PC-3 (cell line): ENCODE data around the gene CGA. TPM values are rescaled to one million over a fixed set of nuclear protein-coding genes. Genes with fewer than 3 reads are reported as not detected.

ENCODE experiments used
- ATAC-seq: fragments of 200-7000 bp; cut with Tn5 transposase; 2 replicates; pipeline ENCODE4 v1.9.1; 2020; ENCODE audit warnings: mild to moderate bottlenecking, moderate library complexity
- BruUV-seq: library from RNA; stranded (reverse); fragments of 400-500 nt; replicated peaks from 2 replicates; lab custom pipeline; 2021; lab: Mats Ljungman, UMichigan
- CTCF ChIA-PET: fragments of 300-600 bp; sonication (Branson Sonifier 250); formaldehyde crosslinking; loops from one replicate; lab custom pipeline; 2022; ENCODE audit warnings: antibody characterized with exemption; lab: Charles Lee
- POLR2A ChIA-PET: fragments of 300-600 bp; sonication (Branson Sonifier 250); formaldehyde crosslinking; loops from one replicate; lab custom pipeline; 2022; ENCODE audit warnings: antibody characterized with exemption; ENCODE audit not compliant: unreplicated experiment; lab: Charles Lee
- DNase-seq: peaks from one replicate; pipeline ENCODE4 v3.0.0-alpha.2; 2015
- H2AFZ ChIP-seq: fragments of 300-600 bp; sonication (generic); 2 replicates; pipeline ENCODE4 v1.6.0; 2016; ENCODE audit warnings: antibody characterized with exemption, low read length
- H3F3A ChIP-seq: fragments of 300-600 bp; sonication (generic); one replicate; pipeline ENCODE4 v1.6.0; 2017; ENCODE audit warnings: antibody characterized with exemption, low read length, control low read depth, mild to moderate bottlenecking; ENCODE audit not compliant: unreplicated experiment
- H3K27ac ChIP-seq: fragments of 300-600 bp; sonication (generic); 2 replicates; pipeline ENCODE4 v1.5.1; 2016; ENCODE audit warnings: mild to moderate bottlenecking, low read length
- H3K27me3 ChIP-seq: fragments of 300-600 bp; sonication (generic); 2 replicates; pipeline ENCODE4 v1.6.1; 2016; ENCODE audit warnings: low read length, mixed read lengths
- H3K36me3 ChIP-seq: fragments of 300-600 bp; sonication (generic); 2 replicates; pipeline ENCODE4 v1.6.1; 2016; ENCODE audit warnings: low read depth, mixed run types, low read length, mixed read lengths
- H3K4me1 ChIP-seq: fragments of 300-600 bp; sonication (generic); 2 replicates; pipeline ENCODE4 v1.5.1; 2016; ENCODE audit warnings: low read length; ENCODE audit not compliant: insufficient read depth
- H3K4me2 ChIP-seq: fragments of 300-600 bp; sonication (generic); 2 replicates; pipeline ENCODE4 v1.6.0; 2016; ENCODE audit warnings: low read length
- H3K4me3 ChIP-seq: fragments of 300-600 bp; sonication (generic); 2 replicates; pipeline ENCODE4 v1.5.1; 2016; ENCODE audit warnings: mild to moderate bottlenecking, low read length, mixed read lengths
- H3K79me2 ChIP-seq: fragments of 300-600 bp; sonication (generic); 2 replicates; pipeline ENCODE4 v1.6.1; 2017; ENCODE audit warnings: low read length, mixed read lengths
- H3K9ac ChIP-seq: fragments of 300-600 bp; sonication (generic); 2 replicates; pipeline ENCODE4 v1.6.0; 2016; ENCODE audit warnings: mild to moderate bottlenecking, low read length
- H3K9me2 ChIP-seq: fragments of 300-600 bp; sonication (generic); replicated peaks from 2 replicates; pipeline ENCODE4 v1.6.1; 2016; ENCODE audit warnings: mixed run types, low read length, mixed read lengths
- H3K9me3 ChIP-seq: fragments of 300-600 bp; sonication (generic); 2 replicates; pipeline ENCODE4 v1.6.1; 2016; ENCODE audit warnings: low read length, mixed read lengths
- H4K20me1 ChIP-seq: fragments of 300-600 bp; sonication (generic); 2 replicates; pipeline ENCODE4 v1.6.1; 2016; ENCODE audit warnings: low read length, mixed read lengths
- CTCF ChIP-seq: fragments of 300-600 bp; sonication (generic); conservative IDR thresholded peaks from 2 replicates; pipeline ENCODE4 v1.5.1; 2017; ENCODE audit warnings: antibody characterized with exemption, low read depth, mild to moderate bottlenecking, low read length
- EZH2 ChIP-seq: fragments of 300-600 bp; sonication (generic); IDR thresholded peaks from one replicate; pipeline ENCODE4 v1.6.1; 2017; ENCODE audit warnings: antibody characterized with exemption, mild to moderate bottlenecking, low read length; ENCODE audit not compliant: unreplicated experiment
- EZH2phosphoT487 ChIP-seq: fragments of 300-600 bp; sonication (generic); IDR thresholded peaks from 2 replicates; pipeline ENCODE4 v1.6.1; 2018; ENCODE audit warnings: mild to moderate bottlenecking, antibody characterized with exemption, low read length, borderline replicate concordance
- intact Hi-C: fragments of 100-400 bp; cut with micrococcal nuclease; formaldehyde crosslinking; loops from 2 replicates; pipeline ENCODE4 v1.9.0; 2023
- total RNA-seq: library from RNA; depleted of rRNA; stranded (reverse); fragments of >200 nt; gene quantifications from 2 replicates; pipeline ENCODE4 v1.2.3, GENCODE V29; 2014

Gene CGA
- total RNA-seq, 1 experiment from 2014 or later = not detected

GRCh38 chr6:87066449-87067333 is 28.2 kb downstream of the CGA start:
- no peaks in the 10 kb centered on the region for H4K20me1 ChIP-seq
- no peaks in the 10 kb centered on the region for H3K9me3 ChIP-seq
- TF ChIP-seq EZH2 = no peak
- peak; percentile 78 for TF ChIP-seq CTCF
- TF ChIP-seq EZH2phosphoT487 = no peak
- ChIA-PET POLR2A (interaction anchor here (0.7 kb wide), 1 partner anchor 120 kb away, joined by 4 read pairs; no protein-coding TSS in a partner anchor), CTCF (interaction anchor here (0.5 to 0.7 kb wide), 4 partner anchors 186 to 531 kb away, joined by 3 to 5 read pairs (median 3); no protein-coding TSS in a partner anchor)
- peak overlapping the region; percentile 83 for H3K4me2 ChIP-seq
- H3K27me3 ChIP-seq = 0 out of 2 replicates have a peak, but pooled peaks cover 5% of the 10 kb centered on the region
- DNase-seq (peak; percentile 56), ATAC-seq (no peak; the same call in 1 of the 2 replicates)
- H3K4me3 ChIP-seq = peak overlapping the region; percentile 52; the same call in 1 of the 2 replicates
- no peaks in the 10 kb centered on the region for H3F3A ChIP-seq
- H3K79me2 ChIP-seq = no peaks in the 10 kb centered on the region
- no peak overlapping the region for H3K9ac ChIP-seq
- intact Hi-C loops = loop anchor here (2.0 to 10.0 kb wide), 3 partner anchors 168 to 1766 kb away; no protein-coding TSS in a partner anchor
- no peaks in the 10 kb centered on the region for H3K4me1 ChIP-seq
- BruUV-seq = no TSS peak
- peak overlapping the region; percentile 59; the same call in 1 of the 2 replicates for H2AFZ ChIP-seq
- no peaks in the 10 kb centered on the region; the same call in 1 of the 2 replicates for H3K36me3 ChIP-seq
- H3K27ac ChIP-seq = no peak overlapping the region
- H3K9me2 ChIP-seq = no peaks in the 10 kb centered on the region

- intact Hi-C loops = loop anchor here (5.0 to 10.0 kb wide), 2 partner anchors 170 to 1767 kb away; no protein-coding TSS in a partner anchor
- no peaks in the 10 kb centered on the region for H3F3A ChIP-seq
- H4K20me1 ChIP-seq = no peaks in the 10 kb centered on the region
- no peak for ATAC-seq
- no peaks in the 10 kb centered on the region for H3K4me1 ChIP-seq
- no TSS peak for BruUV-seq
- H3K9ac ChIP-seq = no peak overlapping the region
- no peaks in the 10 kb centered on the region for H3K9me3 ChIP-seq
- H3K4me2 ChIP-seq = no peak overlapping the region
- H3K9me2 ChIP-seq = no peaks in the 10 kb centered on the region
- H3K79me2 ChIP-seq = no peaks in the 10 kb centered on the region
- TF ChIP-seq EZH2 (no peak), EZH2phosphoT487 (no peak), CTCF (no peak)
- H3K27me3 ChIP-seq = 0 out of 2 replicates have a peak, but pooled peaks cover 5% of the 10 kb centered on the region
- H3K36me3 ChIP-seq = no peaks in the 10 kb centered on the region; the same call in 1 of the 2 replicates
- POLR2A ChIA-PET = no interaction called here
- no peak overlapping the region for H3K4me3 ChIP-seq
- no peak overlapping the region for H2AFZ ChIP-seq
- no peak for DNase-seq
- no peak overlapping the region for H3K27ac ChIP-seq
- CTCF ChIA-PET = no interaction called here
These were observed 29.8 kb downstream of the CGA start for GRCh38 chr6:87065117-87065516.
